Gastroesophageal sphincter (tissue), 4 donors: Measurements from ENCODE around the gene KRTAP10-12. TPM values are rescaled to one million over a fixed set of nuclear protein-coding genes. Genes with fewer than 3 reads are reported as not detected.

Experiments
- ATAC-seq: fragments of 150-250 bp; one replicate; pipeline ENCODE4 v1.9.1; 2016; ENCODE audit warnings: mild to moderate bottlenecking, moderate library complexity
- H3K27ac ChIP-seq, 4 donors: fragments of 200-600 bp; sonication (generic) in 3 of 4; 1 replicate in 3 of 4; 2 replicates in 1 of 4; pipeline ENCODE4 v1.5.1; 2016 to 2019
- H3K27me3 ChIP-seq: fragments of 200-600 bp; sonication (generic); one replicate; pipeline ENCODE4 v1.5.1; 2019
- H3K36me3 ChIP-seq, 2 donors: fragments of 200-600 bp; sonication (generic); one replicate each; pipeline ENCODE4 v1.5.1; 2019; ENCODE audit warnings: control low read depth in 1 of 2
- H3K4me1 ChIP-seq, 3 donors: fragments of 200-600 bp; sonication (generic); 1 replicate in 2 of 3; 2 replicates in 1 of 3; pipeline ENCODE4 v1.5.1; 2016 to 2019; ENCODE audit warnings: control low read depth in 2 of 3
- H3K4me3 ChIP-seq, 2 donors: fragments of 200-600 bp; sonication (generic); one replicate each; pipeline ENCODE4 v1.5.1; 2019; ENCODE audit warnings: mild to moderate bottlenecking in 1 of 2, moderate library complexity in 1 of 2
- H3K9me3 ChIP-seq, 3 donors: fragments of 200-600 bp; sonication (generic); one replicate each; pipeline ENCODE4 v1.5.1; 2017 to 2019; ENCODE audit warnings: control low read depth in 2 of 3
- CTCF ChIP-seq, 4 experiments: fragments of 200-600 bp in 2 of 4; fragments of 450-650 bp in 2 of 4; sonication (generic) in 1 of 4; IDR thresholded peaks; one replicate each; pipeline ENCODE4 v1.5.1; 2017 to 2019; ENCODE audit warnings: antibody characterized with exemption in 4 of 4, mild to moderate bottlenecking in 2 of 4, moderate library complexity in 2 of 4
- EP300 ChIP-seq: sonication (generic); formaldehyde crosslinking; IDR thresholded peaks from one replicate; pipeline ENCODE4 v1.6.1; 2017; ENCODE audit warnings: antibody characterized with exemption, mild to moderate bottlenecking
- POLR2A ChIP-seq, 2 donors: fragments of 450-650 bp; IDR thresholded peaks; one replicate each; pipeline ENCODE4 v1.6.1; 2017; ENCODE audit warnings: antibody characterized with exemption in 2 of 2, mild to moderate bottlenecking in 2 of 2, moderate library complexity in 1 of 2
- POLR2AphosphoS5 ChIP-seq: sonication (generic); formaldehyde crosslinking; IDR thresholded peaks from one replicate; pipeline ENCODE4 v1.6.1; 2017; ENCODE audit warnings: antibody characterized with exemption
- WGBS, 2 donors: methylation state at CpG; one replicate each; pipeline ENCODE4 v1.1.5; 2018; ENCODE audit warnings: low coverage in 1 of 2; 5-methylcytosine and 5-hydroxymethylcytosine counted together
- total RNA-seq, 4 donors: library from RNA; depleted of rRNA; stranded (reverse); fragments of >200 nt; gene quantifications; one replicate each; pipeline ENCODE4 v1.1.0, GENCODE V29; 2016

The KRTAP10-12 gene
- total RNA-seq, 4 donors from 2014 or later = not detected

- ATAC-seq = no peak
- Histone ChIP-seq H3K27me3 (peaks cover 61% of the 10 kb centered on the region), H3K36me3 (no peaks in the 10 kb centered on the region), H3K9me3 (peaks cover 0 to 30% (median 0%) of the 10 kb centered on the region in 3 donors), H3K27ac (no peak overlapping the region), H3K4me1 (no peaks in the 10 kb centered on the region), H3K4me3 (no peak overlapping the region)
- TF ChIP-seq POLR2AphosphoS5 = no peak
- 58 to 66% methylated on average over 5 to 9 of the region's 11 CpGs for WGBS, 2 donors
Measured at GRCh38 chr21:44694776-44695175, 2.2 kb upstream of the KRTAP10-12 start.

- Histone ChIP-seq H3K36me3 (no peaks in the 10 kb centered on the region), H3K4me1 (no peaks in the 10 kb centered on the region), H3K4me3 (no peak overlapping the region), H3K27ac (no peak overlapping the region), H3K9me3 (peaks cover 0 to 30% (median 0%) of the 10 kb centered on the region in 3 donors), H3K27me3 (peaks cover 63% of the 10 kb centered on the region)
- ATAC-seq = no peak
- WGBS, 2 donors = 71% methylated on average over 7 of the region's 8 CpGs; no CpG with 5 or more reads in 1 of the 2 donors
- TF ChIP-seq CTCF (IDR thresholded peaks at IDR 0.05) = no peak
- TF ChIP-seq EP300 = no peak
- TF ChIP-seq POLR2A (IDR thresholded peaks at IDR 0.05) = no peak
- TF ChIP-seq POLR2AphosphoS5 = no peak
Measured at GRCh38 chr21:44695184-44695583, 1.8 kb upstream of the KRTAP10-12 start.

- no peak for ATAC-seq
- Histone ChIP-seq H3K4me3 (no peak overlapping the region), H3K27me3 (peaks cover 63% of the 10 kb centered on the region), H3K27ac (no peak overlapping the region), H3K4me1 (no peaks in the 10 kb centered on the region), H3K36me3 (no peaks in the 10 kb centered on the region), H3K9me3 (peaks cover 0 to 30% (median 0%) of the 10 kb centered on the region in 3 donors)
- TF ChIP-seq POLR2A (IDR thresholded peaks at IDR 0.05) = no peak
- TF ChIP-seq POLR2AphosphoS5 = no peak
- no peak for TF ChIP-seq EP300
- no peak for TF ChIP-seq CTCF (IDR thresholded peaks at IDR 0.05)
- 46 to 88% methylated on average over 1 to 7 of the region's 8 CpGs for WGBS, 2 donors
Measured at GRCh38 chr21:44695641-44696040, 1.3 kb upstream of the KRTAP10-12 start.

- TF ChIP-seq POLR2A (IDR thresholded peaks at IDR 0.05) (no peak), EP300 (no peak), CTCF (IDR thresholded peaks at IDR 0.05) (no peak), POLR2AphosphoS5 (no peak)
- Histone ChIP-seq H3K4me3 (no peak overlapping the region), H3K27ac (no peak overlapping the region), H3K36me3 (no peaks in the 10 kb centered on the region), H3K9me3 (peaks cover 0 to 30% (median 0%) of the 10 kb centered on the region in 3 donors), H3K27me3 (peaks cover 68% of the 10 kb centered on the region), H3K4me1 (no peaks in the 10 kb centered on the region)
- no peak for ATAC-seq
- WGBS, 2 donors = 65 to 80% methylated on average over 1 to 9 of the region's 10 CpGs
Measured at GRCh38 chr21:44696572-44696971, 400 bp upstream of the KRTAP10-12 start.

GRCh38 chr21:44697811-44698734, 1.1 kb downstream of the KRTAP10-12 start:
- peaks cover 83% of the 10 kb centered on the region for H3K27me3 ChIP-seq
- no peak overlapping the region for H3K27ac ChIP-seq
- H3K4me3 ChIP-seq = no peak overlapping the region
- peaks cover 0 to 22% (median 0%) of the 10 kb centered on the region in 3 donors for H3K9me3 ChIP-seq
- TF ChIP-seq EP300 (no peak), POLR2AphosphoS5 (no peak), POLR2A (IDR thresholded peaks at IDR 0.05) (no peak), CTCF (IDR thresholded peaks at IDR 0.05) (no peak)
- 0% methylated on average over 2 of the region's 35 CpGs; no CpG with 5 or more reads in 1 of the 2 donors for WGBS, 2 donors
- no peak for ATAC-seq
- H3K4me1 ChIP-seq = no peaks in the 10 kb centered on the region
- H3K36me3 ChIP-seq = no peaks in the 10 kb centered on the region
